HG02870 (cell line): Measurements from ENCODE around the gene SELPLG.

Experiments used
- ATAC-seq: cut with Tn5 transposase; IDR thresholded peaks from one replicate; pipeline ENCODE4 v1.9.1; 2021; ENCODE audit warnings: mild to moderate bottlenecking, moderate library complexity; ENCODE audit not compliant: unreplicated experiment

Gene SELPLG

GRCh38 chr12:108605690-108606406, 27.8 kb downstream of the SELPLG start:
- no peak for ATAC-seq

GRCh38 chr12:108605000-108605689, 28.5 kb downstream of the SELPLG start:
- ATAC-seq = no peak

- ATAC-seq = no peak
Measured at GRCh38 chr12:108604208-108604941, 29.3 kb downstream of the SELPLG start.

- ATAC-seq = no peak
Measured at GRCh38 chr12:108603743-108604142, 30.0 kb downstream of the SELPLG start.

GRCh38 chr12:108602976-108603704, 30.6 kb downstream of the SELPLG start:
- ATAC-seq = no peak

- no peak for ATAC-seq
Measured at GRCh38 chr12:108602209-108602705, 31.4 kb downstream of the SELPLG start.

- ATAC-seq = no peak
Measured at GRCh38 chr12:108600702-108601007, 33.0 kb downstream of the SELPLG start.

GRCh38 chr12:108599948-108600701, 33.6 kb downstream of the SELPLG start:
- ATAC-seq = no peak

GRCh38 chr12:108599541-108599940, 34.2 kb downstream of the SELPLG start:
- ATAC-seq = no peak

GRCh38 chr12:108598553-108599250, 35.0 kb downstream of the SELPLG start:
- no peak for ATAC-seq

- ATAC-seq = no peak
Measured at GRCh38 chr12:108597559-108598471, 35.9 kb downstream of the SELPLG start, which contains the start of gene TMEM119. Gene TMEM119, minus strand, starts transcription at chr12:108598084. Its CDS starts 5,701 bp downstream, at chr12:108592383.

GRCh38 chr12:108596854-108597558, 36.7 kb downstream of the SELPLG start:
- no peak for ATAC-seq

GRCh38 chr12:108595711-108596647, 37.7 kb downstream of the SELPLG start:
- ATAC-seq = no peak

- ATAC-seq = no peak
Measured at GRCh38 chr12:108594960-108595710, 38.6 kb downstream of the SELPLG start.

GRCh38 chr12:108594323-108594903, 39.3 kb downstream of the SELPLG start:
- ATAC-seq = no peak
